GM21447 (cell line): ENCODE data around the gene PPP3CA.

Source experiments
- ATAC-seq: cut with Tn5 transposase; IDR thresholded peaks from one replicate; pipeline ENCODE4 v1.9.1; 2021; ENCODE audit not compliant: unreplicated experiment

PPP3CA gene

DNA sequence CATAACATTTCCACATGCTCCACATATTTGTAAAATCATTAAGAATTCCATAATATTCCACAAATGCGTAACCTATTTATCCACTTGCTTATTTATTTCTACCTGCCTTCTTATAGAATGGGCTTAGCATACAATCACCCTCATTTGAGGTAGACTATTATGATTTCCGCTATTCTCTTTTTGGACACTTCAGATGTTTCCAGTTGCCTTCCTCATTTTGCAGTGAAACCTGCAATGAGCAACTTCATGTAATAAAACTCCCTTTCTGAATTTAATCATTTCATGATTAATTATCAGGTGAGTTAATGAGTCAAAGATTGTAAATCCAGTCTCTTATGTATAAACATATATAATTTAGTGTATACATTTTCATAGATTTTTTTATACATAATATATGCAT lies 58.0 kb downstream of the PPP3CA start:
- ATAC-seq, result no peak

- ATAC-seq, result no peak
Observed at GRCh38 chr4:101288365-101289145, 58.8 kb downstream of the PPP3CA start.

DNA sequence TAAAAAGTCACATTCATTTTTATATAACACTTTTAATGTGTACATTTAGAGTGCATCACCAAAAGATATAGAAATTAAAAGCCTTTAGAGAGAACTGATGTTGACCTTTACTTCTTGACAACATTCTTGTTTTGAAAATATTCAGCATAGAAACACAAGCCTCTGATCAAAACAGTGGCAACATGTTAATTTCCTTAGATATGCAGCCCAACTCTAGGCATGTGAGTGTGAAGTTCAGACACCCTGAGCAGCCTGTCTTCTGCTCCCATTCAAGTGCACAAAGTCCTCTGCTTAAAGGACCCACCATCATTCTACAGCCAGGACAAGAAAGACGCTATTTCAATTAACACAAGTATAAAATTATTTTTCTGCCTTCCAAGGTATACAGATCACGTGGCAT lies 60.0 kb downstream of the PPP3CA start:
- ATAC-seq, result no peak

GRCh38 chr4:101286663-101287062 lies 60.7 kb downstream of the PPP3CA start:
- no peak for ATAC-seq

GRCh38 chr4:101285985-101286384 lies 61.3 kb downstream of the PPP3CA start:
- ATAC-seq, result no peak

- no peak for ATAC-seq
Observed at GRCh38 chr4:101284546-101284945, 62.8 kb downstream of the PPP3CA start.

DNA sequence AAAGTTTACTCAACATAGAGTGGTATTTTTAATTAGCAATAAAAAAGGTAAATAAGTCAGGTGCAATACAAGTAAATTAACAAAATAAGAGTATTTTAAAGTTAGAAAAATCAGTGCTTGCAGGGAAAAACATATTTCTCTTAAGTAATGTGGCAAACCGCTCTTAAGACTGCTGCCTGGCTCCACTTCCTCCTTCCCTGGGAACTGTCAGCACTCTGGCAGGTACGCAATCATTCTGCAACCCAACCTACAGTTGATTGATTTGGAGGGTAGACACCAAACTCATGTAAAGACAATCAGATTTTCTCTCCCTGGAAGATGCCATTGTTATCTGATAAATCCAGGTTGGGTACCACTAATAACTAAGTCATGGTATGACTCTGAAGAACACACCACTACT lies 63.9 kb downstream of the PPP3CA start:
- ATAC-seq, result no peak

DNA sequence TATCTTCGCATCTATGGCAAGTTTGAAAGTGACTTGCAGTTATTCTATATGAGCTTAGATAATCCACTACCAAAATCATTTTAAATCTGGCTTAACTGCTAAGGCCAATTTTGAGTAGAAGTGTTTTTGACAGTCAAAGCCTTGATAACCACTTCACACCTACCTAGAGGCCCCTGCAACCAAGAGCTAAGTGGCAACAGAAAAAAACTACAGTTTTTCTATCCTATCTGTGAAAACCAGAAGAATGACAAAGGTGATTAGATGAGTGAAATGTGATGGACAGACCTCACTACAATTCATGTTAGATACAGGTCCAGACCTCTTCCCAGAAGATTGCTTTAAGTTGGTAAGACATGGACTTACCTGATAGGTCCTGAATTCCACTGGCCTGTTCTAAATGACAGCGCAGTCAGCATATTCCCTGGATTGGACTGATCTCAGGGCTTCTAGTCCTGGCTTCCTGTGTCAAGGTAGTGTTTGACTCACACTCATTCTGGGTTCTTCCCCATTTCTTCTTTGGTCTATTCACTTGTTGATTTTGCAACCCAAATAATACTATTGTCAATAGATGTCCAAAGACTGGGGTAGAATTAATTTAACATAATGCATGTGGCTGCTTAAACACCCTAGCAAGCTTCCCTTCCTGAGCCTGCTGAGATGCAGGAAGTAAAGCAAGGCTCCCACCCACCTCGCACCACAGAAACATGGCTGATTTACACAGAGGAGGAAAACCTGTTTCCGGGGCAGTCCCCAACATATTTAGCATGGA lies 65.1 kb downstream of the PPP3CA start:
- peak; percentile 51 for ATAC-seq

DNA sequence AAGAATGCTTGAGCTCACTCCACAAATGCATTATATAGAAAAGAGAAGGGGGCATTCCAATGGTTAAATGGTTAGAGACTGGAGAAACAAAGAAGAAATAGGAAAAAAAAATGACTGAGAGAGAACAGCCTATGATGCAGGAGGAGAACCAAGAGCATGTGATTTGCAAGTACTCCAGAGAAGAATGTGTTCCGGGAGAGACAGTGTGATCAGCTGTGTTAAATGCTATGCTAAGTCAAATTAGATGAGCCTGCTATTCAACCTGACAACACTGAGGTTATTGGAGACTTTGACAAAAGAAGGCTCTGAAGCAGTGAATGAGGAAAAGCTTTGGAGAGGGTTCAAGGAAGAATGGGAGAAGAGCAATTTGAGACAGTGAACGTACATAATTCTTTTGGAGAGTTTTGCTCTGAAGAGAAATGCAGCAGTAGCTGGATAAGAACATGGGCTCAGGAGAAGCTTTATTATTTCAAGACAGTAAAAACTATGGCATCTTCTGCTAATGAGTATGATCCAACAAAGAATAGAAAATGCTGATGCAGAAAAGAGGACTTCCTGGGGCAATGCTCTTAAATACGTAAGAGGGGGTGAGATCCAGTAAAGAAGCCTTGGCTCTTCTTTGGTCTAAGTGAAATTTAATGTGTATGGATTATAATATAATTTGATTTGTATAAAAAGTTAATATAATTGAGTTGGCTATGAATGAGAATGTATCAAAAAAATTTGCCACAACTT lies 66.3 kb downstream of the PPP3CA start:
- no peak for ATAC-seq

DNA sequence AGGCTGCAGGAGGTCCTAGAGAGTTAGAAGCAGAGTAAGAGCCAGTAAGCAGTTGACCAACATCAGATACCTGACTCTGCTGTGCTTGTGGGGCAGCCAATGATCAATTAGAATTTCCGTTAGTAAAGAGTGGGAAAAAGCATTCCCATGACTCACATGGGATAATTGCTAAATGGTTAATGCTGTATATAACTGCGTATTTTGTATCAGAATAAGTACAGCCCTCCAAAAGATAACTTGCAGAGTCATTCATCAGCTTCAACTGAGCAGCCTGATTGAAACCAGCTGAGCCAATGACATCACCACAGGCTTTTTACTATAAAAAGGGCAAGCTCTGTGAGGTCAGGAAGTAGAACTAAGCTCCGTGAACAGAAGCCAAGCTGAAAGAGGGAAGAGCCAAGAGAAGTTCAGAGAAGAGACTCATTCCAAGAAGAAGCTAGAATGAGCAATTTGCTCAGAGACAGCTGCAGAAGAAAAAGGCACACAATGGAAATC lies 67.9 kb downstream of the PPP3CA start:
- ATAC-seq, result peak; percentile 67

GRCh38 chr4:101277671-101278070 lies 69.7 kb downstream of the PPP3CA start:
- no peak for ATAC-seq

DNA sequence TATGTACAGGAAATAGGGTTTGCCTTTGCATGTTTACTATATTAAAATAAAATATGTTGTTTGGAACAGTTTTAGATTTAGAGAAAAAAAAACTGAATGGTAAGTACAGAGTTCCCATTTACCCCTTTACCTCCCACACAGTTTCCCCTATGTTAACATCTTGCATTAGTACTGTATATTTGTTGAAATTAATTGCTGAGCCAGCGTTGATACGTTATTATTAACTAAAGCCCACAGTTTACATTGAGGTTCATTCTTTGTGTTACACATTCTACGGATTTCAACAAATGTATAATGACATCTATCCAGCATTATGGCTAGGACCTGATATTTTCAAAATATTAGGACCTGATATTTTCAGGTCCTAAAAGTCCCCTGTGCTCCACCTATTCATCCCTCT lies 70.7 kb downstream of the PPP3CA start:
- no peak for ATAC-seq

- ATAC-seq, result peak; percentile 55
Observed at GRCh38 chr4:101274888-101275752, 72.2 kb downstream of the PPP3CA start.

DNA sequence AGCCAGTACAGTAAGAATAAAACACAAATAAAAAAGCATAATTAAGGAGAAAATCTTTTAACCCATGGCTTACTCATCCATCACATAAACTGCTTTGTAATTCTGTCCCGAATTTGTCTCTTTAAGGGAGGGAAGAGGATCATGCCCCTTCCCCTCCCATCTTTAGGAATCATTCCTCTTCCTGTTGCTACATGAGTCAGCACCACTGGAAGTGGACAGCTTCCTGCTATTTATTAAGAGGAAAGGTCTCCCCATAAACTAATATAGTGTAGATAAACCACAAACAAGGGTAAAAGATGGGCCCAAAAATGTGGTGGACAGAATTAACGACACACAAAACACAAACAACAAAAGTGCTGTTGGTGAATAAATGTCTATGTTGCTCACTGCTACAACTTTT lies 75.8 kb downstream of the PPP3CA start:
- no peak for ATAC-seq

GRCh38 chr4:101269682-101270081 lies 77.6 kb downstream of the PPP3CA start:
- ATAC-seq, result no peak

- no peak for ATAC-seq
Observed at GRCh38 chr4:101265816-101266172, 81.5 kb downstream of the PPP3CA start.

- ATAC-seq, result no peak
Observed at GRCh38 chr4:101264993-101265815, 82.1 kb downstream of the PPP3CA start.

- no peak for ATAC-seq
Observed at GRCh38 chr4:101264512-101264911, 82.8 kb downstream of the PPP3CA start.

- peak; percentile 70 for ATAC-seq
Observed at GRCh38 chr4:101262683-101263082, 84.6 kb downstream of the PPP3CA start.

GRCh38 chr4:101259876-101260275 lies 87.5 kb downstream of the PPP3CA start:
- ATAC-seq, result peak; percentile 87
